ENCODE data around the gene TM9SF1. TPM values are rescaled to one million over a fixed set of nuclear protein-coding genes. Genes with fewer than 3 reads are reported as not detected.

Gene TM9SF1
- total and polyA plus RNA-seq, 2 donors from 2014 or later, result 41.1 to 83.6 TPM

GRCh38 chr14:24167469-24168114 is 27.6 kb downstream of the TM9SF1 start:
- Histone ChIP-seq H3K27me3 (ENCODE audit: control insufficient read depth, insufficient read depth, low read length) (no peaks in the 10 kb centered on the region), H3K9ac (ENCODE audit: low read length in 3 of 3) (no peak overlapping the region), H3K36me3 (ENCODE audit: control insufficient read depth in 2 of 3, insufficient read depth in 3 of 3, low read length in 3 of 3) (peaks cover 5 to 44% (median 30%) of the 10 kb centered on the region in 3 donors), H3K27ac (ENCODE audit: low read depth in 2 of 2, low read length in 2 of 2) (no peak overlapping the region), H3K4me3 (ENCODE audit: low read length in 3 of 3) (no peak overlapping the region), H3K9me3 (ENCODE audit: control insufficient read depth in 2 of 3, insufficient read depth in 1 of 3, low read length in 3 of 3) (no peaks in the 10 kb centered on the region), H3K4me1 (ENCODE audit: control insufficient read depth in 2 of 3, insufficient read depth in 2 of 3, low read depth in 1 of 3, low read length in 3 of 3) (peaks cover 0 to 12% (median 0%) of the 10 kb centered on the region in 3 donors)
- intact Hi-C loops (cut with DNase I), result no loop called here
- FAIRE-seq (no peak), DNase-seq (no peak)
- TF ChIP-seq CTCF (IDR thresholded peaks at IDR 0.05; ENCODE audit: borderline replicate concordance, extremely low read depth, insufficient read depth), result no peak

- no peak for TF ChIP-seq CTCF (IDR thresholded peaks at IDR 0.05; ENCODE audit: borderline replicate concordance, extremely low read depth, insufficient read depth)
- intact Hi-C loops (cut with DNase I), result no loop called here
- Histone ChIP-seq H3K4me3 (ENCODE audit: low read length in 3 of 3) (no peak overlapping the region), H3K9ac (ENCODE audit: low read length in 3 of 3) (no peak overlapping the region), H3K27ac (ENCODE audit: low read depth in 2 of 2, low read length in 2 of 2) (no peak overlapping the region), H3K9me3 (ENCODE audit: control insufficient read depth in 2 of 3, insufficient read depth in 1 of 3, low read length in 3 of 3) (no peaks in the 10 kb centered on the region), H3K27me3 (ENCODE audit: control insufficient read depth, insufficient read depth, low read length) (no peaks in the 10 kb centered on the region), H3K36me3 (ENCODE audit: control insufficient read depth in 2 of 3, insufficient read depth in 3 of 3, low read length in 3 of 3) (peaks cover 5 to 45% (median 30%) of the 10 kb centered on the region in 3 donors), H3K4me1 (ENCODE audit: control insufficient read depth in 2 of 3, insufficient read depth in 2 of 3, low read depth in 1 of 3, low read length in 3 of 3) (peaks cover 0 to 16% (median 9%) of the 10 kb centered on the region in 3 donors)
- DNase-seq (peak in 1 of 5 donors; percentile 10), FAIRE-seq (no peak)
Measured at GRCh38 chr14:24165785-24166184, 29.5 kb downstream of the TM9SF1 start.

- Histone ChIP-seq H3K4me1 (ENCODE audit: control insufficient read depth in 2 of 3, insufficient read depth in 2 of 3, low read depth in 1 of 3, low read length in 3 of 3) (peaks cover 0 to 20% (median 11%) of the 10 kb centered on the region in 3 donors), H3K36me3 (ENCODE audit: control insufficient read depth in 2 of 3, insufficient read depth in 3 of 3, low read length in 3 of 3) (peaks cover 5 to 50% (median 30%) of the 10 kb centered on the region in 3 donors), H3K27ac (ENCODE audit: low read depth in 2 of 2, low read length in 2 of 2) (no peak overlapping the region), H3K27me3 (ENCODE audit: control insufficient read depth, insufficient read depth, low read length) (no peaks in the 10 kb centered on the region), H3K4me3 (ENCODE audit: low read length in 3 of 3) (no peak overlapping the region), H3K9ac (ENCODE audit: low read length in 3 of 3) (no peak overlapping the region), H3K9me3 (ENCODE audit: control insufficient read depth in 2 of 3, insufficient read depth in 1 of 3, low read length in 3 of 3) (no peaks in the 10 kb centered on the region)
- no peak for TF ChIP-seq CTCF (IDR thresholded peaks at IDR 0.05; ENCODE audit: borderline replicate concordance, extremely low read depth, insufficient read depth)
- intact Hi-C loops (cut with DNase I), result no loop called here
- DNase-seq (peak in 1 of 5 donors; percentile 49), FAIRE-seq (no peak)
Measured at GRCh38 chr14:24164518-24164991, 30.7 kb downstream of the TM9SF1 start.

Data from kidney (tissue), 14 donors.